ENCODE measurements around the gene TXLNB.

GRCh38 chr6:139282684-139283083 lies 9.1 kb downstream of the TXLNB start:
- TF ChIP-seq POLR2A (IDR thresholded peaks at IDR 0.05; ENCODE audit: low read depth, low read length): no peak
- no peak for TF ChIP-seq CTCF (IDR thresholded peaks at IDR 0.05; ENCODE audit: extremely low read depth in 1 of 2, insufficient read depth in 1 of 2, low read depth in 1 of 2, low read length in 2 of 2)
- TF ChIP-seq MYC (IDR thresholded peaks at IDR 0.05; ENCODE audit: low read depth, low read length): no peak
- TF ChIP-seq, protein P1, sequence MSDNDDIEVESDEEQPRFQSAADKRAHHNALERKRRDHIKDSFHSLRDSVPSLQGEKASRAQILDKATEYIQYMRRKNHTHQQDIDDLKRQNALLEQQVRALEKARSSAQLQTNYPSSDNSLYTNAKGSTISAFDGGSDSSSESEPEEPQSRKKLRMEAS (IDR thresholded peaks at IDR 0.05; ENCODE audit: insufficient read depth, insufficient read length): no peak

Data from endothelial cell of umbilical vein (primary cell).